ENCODE data around the gene CDH12. TPM values are rescaled to one million over a fixed set of nuclear protein-coding genes. Genes with fewer than 3 reads are reported as not detected.

The CDH12 gene
- total and polyA plus RNA-seq, 2 donors (not counting 3 experiments of a cell fraction or from before 2014, with no cell fraction given), result 0.03 TPM; not detected in 1

- intact Hi-C loops (cut with micrococcal nuclease), result no loop called here
- POLR2A ChIA-PET, result no interaction called here
Observed at GRCh38 chr5:22314548-22314947, 538.6 kb downstream of the CDH12 start.

More at GRCh38 chr5:22314548-22314947, 538.6 kb downstream of the CDH12 start:
- H2AFZ ChIP-seq (ENCODE audit: low read depth, low read length), result no peak overlapping the region
- H3K9me3 ChIP-seq (replicated peaks; ENCODE audit: control insufficient read depth, insufficient read depth, low read length), result no peaks in the 10 kb centered on the region
- no peak overlapping the region for H3K27ac ChIP-seq (ENCODE audit: insufficient read depth, low read depth, low read length)
- DNase-seq (ENCODE audit: low read depth, low spot score) (no peak), FAIRE-seq (no peak)
- H3K79me2 ChIP-seq (ENCODE audit: control insufficient read depth, insufficient read depth, low read length), result no peaks in the 10 kb centered on the region
- TF ChIP-seq GATA2 (IDR thresholded peaks at IDR 0.05; ENCODE audit: insufficient read depth, insufficient read length, low read depth, low read length) (no peak), EZH2 (IDR thresholded peaks at IDR 0.05; ENCODE audit: borderline replicate concordance, low read depth, low read length, severe bottlenecking) (no peak), FOS (IDR thresholded peaks at IDR 0.05; ENCODE audit: borderline replicate concordance, insufficient read depth, low read length) (no peak), JUN (IDR thresholded peaks at IDR 0.05; ENCODE audit: borderline replicate concordance, insufficient read depth, insufficient read length, low read depth) (no peak), MYC (IDR thresholded peaks at IDR 0.05; ENCODE audit: low read depth, low read length) (no peak), POLR2AphosphoS5 (IDR thresholded peaks at IDR 0.05; ENCODE audit: insufficient read depth, low read depth, low read length) (no peak), POLR2A (IDR thresholded peaks at IDR 0.05; ENCODE audit: low read depth, low read length) (no peak), CTCF (IDR thresholded peaks at IDR 0.05; ENCODE audit: extremely low read depth in 1 of 2, insufficient read depth in 1 of 2, low read depth in 1 of 2, low read length in 2 of 2) (no peak), MAX (IDR thresholded peaks at IDR 0.05; ENCODE audit: insufficient read depth, insufficient read length) (no peak)
- H4K20me1 ChIP-seq (replicated peaks; ENCODE audit: control insufficient read depth, extremely low read depth, insufficient read depth, low read length), result no peaks in the 10 kb centered on the region
- H3K9ac ChIP-seq (replicated peaks; ENCODE audit: extremely low read depth, insufficient read depth, low read length), result no peak overlapping the region
- no peaks in the 10 kb centered on the region for H3K4me1 ChIP-seq (ENCODE audit: control insufficient read depth, extremely low read depth, insufficient read depth, low read length)
- CTCF ChIA-PET, result interaction anchor here (0.6 kb wide), 1 partner anchor 8 kb away, joined by 3 read pairs; no protein-coding TSS in a partner anchor
- BruUV-seq (replicated peaks), result no TSS peak
- no peak overlapping the region for H3K4me2 ChIP-seq (ENCODE audit: insufficient read depth, low read length)
- no peaks in the 10 kb centered on the region for H3K36me3 ChIP-seq (ENCODE audit: control insufficient read depth in 2 of 2, extremely low read depth in 1 of 2, insufficient read depth in 2 of 2, low read length in 2 of 2)
- no peak overlapping the region for H3K4me3 ChIP-seq (replicated peaks in 1 of 3; ENCODE audit: insufficient read depth in 1 of 3, low read depth in 1 of 3, low read length in 3 of 3)
- dilution Hi-C loops (cut with MboI; ENCODE audit: extremely low pct_ligation_motif_present, low sequenced_read_pairs), result no loop called here
- H3K27me3 ChIP-seq (ENCODE audit: control insufficient read depth in 2 of 2, insufficient read depth in 2 of 2, low read length in 2 of 2), result no peaks in the 10 kb centered on the region
- no peaks in the 10 kb centered on the region for H3K9me1 ChIP-seq (replicated peaks; ENCODE audit: control insufficient read depth, extremely low read depth, insufficient read depth, low read length)

Data from endothelial cell of umbilical vein (primary cell).